Neural progenitor cell (in vitro differentiated cells): ENCODE measurements around the gene NELL2. TPM values are rescaled to one million over a fixed set of nuclear protein-coding genes. Genes with fewer than 3 reads are reported as not detected.

Source experiments
- DNase-seq: peaks from one replicate; pipeline ENCODE4 v3.0.0-alpha.2; 2016; ENCODE audit warnings: low spot score
- H2AFZ ChIP-seq: fragments of 200-600 bp; sonication (generic); replicated peaks from 2 replicates; pipeline ENCODE4 v1.6.1; 2016; ENCODE audit warnings: antibody characterized with exemption
- H3F3A ChIP-seq: fragments of 200-600 bp; sonication (generic); 2 replicates; pipeline ENCODE4 v1.6.1; 2016; ENCODE audit warnings: antibody characterized with exemption, low read depth
- H3K27ac ChIP-seq: fragments of 200-600 bp; sonication (generic); 2 replicates; pipeline ENCODE4 v1.5.1; 2016; ENCODE audit warnings: mild to moderate bottlenecking
- H3K27me3 ChIP-seq: fragments of 200-600 bp; sonication (generic); 2 replicates; pipeline ENCODE4 v1.6.1; 2016; ENCODE audit warnings: mild to moderate bottlenecking, moderate library complexity
- H3K36me3 ChIP-seq: fragments of 200-600 bp; sonication (generic); 2 replicates; pipeline ENCODE4 v1.5.1; 2016
- H3K4me1 ChIP-seq: fragments of 200-600 bp; sonication (generic); 2 replicates; pipeline ENCODE4 v1.6.1; 2016; ENCODE audit warnings: mixed run types
- H3K4me2 ChIP-seq: fragments of 200-600 bp; sonication (generic); 2 replicates; pipeline ENCODE4 v1.6.1; 2016
- H3K4me3 ChIP-seq: fragments of 200-600 bp; sonication (generic); 2 replicates; pipeline ENCODE4 v1.5.1; 2016
- H3K79me2 ChIP-seq: fragments of 200-600 bp; sonication (generic); 2 replicates; pipeline ENCODE4 v1.6.1; 2016; ENCODE audit warnings: low read depth
- H3K9ac ChIP-seq: fragments of 200-600 bp; sonication (generic); 2 replicates; pipeline ENCODE4 v1.6.1; 2016
- H3K9me3 ChIP-seq: fragments of 200-600 bp; sonication (generic); 2 replicates; pipeline ENCODE4 v1.5.1; 2016; ENCODE audit warnings: low read depth
- H4K20me1 ChIP-seq: fragments of 200-600 bp; sonication (generic); 2 replicates; pipeline ENCODE4 v1.6.1; 2016; ENCODE audit warnings: low read depth
- H3K27ac Mint-ChIP-seq: 3 replicates; pipeline ENCODE4 v1.8.0; 2021; ENCODE audit warnings: mixed read lengths
- H3K27me3 Mint-ChIP-seq: 2 replicates; pipeline ENCODE4 v1.8.0; 2022; ENCODE audit warnings: low read depth, mild to moderate bottlenecking, inconsistent platforms, moderate library complexity, mixed read lengths; ENCODE audit not compliant: insufficient read depth
- H3K36me3 Mint-ChIP-seq: 3 replicates; pipeline ENCODE4 v1.8.0; 2021; ENCODE audit warnings: mixed read lengths
- H3K4me1 Mint-ChIP-seq: 3 replicates; pipeline ENCODE4 v1.8.0; 2021; ENCODE audit warnings: mixed read lengths
- H3K4me3 Mint-ChIP-seq: 3 replicates; pipeline ENCODE4 v1.8.0; 2021; ENCODE audit warnings: mild to moderate bottlenecking, moderate library complexity, mixed read lengths
- H3K9me3 Mint-ChIP-seq: 3 replicates; pipeline ENCODE4 v1.8.0; 2020; ENCODE audit warnings: mixed read lengths
- CTCF ChIP-seq: fragments of 200-600 bp; sonication (generic); IDR thresholded peaks from 2 replicates; pipeline ENCODE4 v1.5.1; 2017; ENCODE audit warnings: antibody characterized with exemption, mild to moderate bottlenecking
- EZH2 ChIP-seq: fragments of 200-600 bp; sonication (generic); IDR thresholded peaks from 2 replicates; pipeline ENCODE4 v1.6.1; 2017; ENCODE audit warnings: antibody characterized with exemption, mild to moderate bottlenecking, moderate library complexity
- EZH2phosphoT487 ChIP-seq: fragments of 200-600 bp; sonication (generic); IDR thresholded peaks from 2 replicates; pipeline ENCODE4 v1.6.1; 2017; ENCODE audit warnings: antibody characterized with exemption
- total RNA-seq: library from RNA; depleted of rRNA; stranded (reverse); fragments of >200 nt; gene quantifications from 2 replicates; pipeline ENCODE4 v1.2.3, GENCODE V29; 2015; ENCODE audit warnings: low replicate concordance

Gene NELL2
- total RNA-seq, 1 donor from 2014 or later: 398 TPM

GRCh38 chr12:44697511-44697910, 178.6 kb downstream of the NELL2 start:
- Histone ChIP-seq H3K27me3 (no peaks in the 10 kb centered on the region), H3K4me2 (no peak overlapping the region), H3K27ac (no peak overlapping the region), H3K36me3 (no peaks in the 10 kb centered on the region), H3K4me1 (peaks cover 15% of the 10 kb centered on the region), H3K9ac (no peak overlapping the region), H4K20me1 (no peaks in the 10 kb centered on the region), H2AFZ (no peak overlapping the region), H3F3A (no peaks in the 10 kb centered on the region), H3K79me2 (no peaks in the 10 kb centered on the region), H3K4me3 (no peak overlapping the region), H3K9me3 (peaks cover 2% of the 10 kb centered on the region)
- Mint-ChIP-seq H3K9me3 (no peaks in the 10 kb centered on the region), H3K27me3 (no peaks in the 10 kb centered on the region), H3K4me3 (no peak overlapping the region), H3K4me1 (no peaks in the 10 kb centered on the region), H3K36me3 (peaks cover 36% of the 10 kb centered on the region), H3K27ac (no peak overlapping the region)
- no peak for TF ChIP-seq CTCF
- TF ChIP-seq EZH2phosphoT487: no peak
- no peak for TF ChIP-seq EZH2
- no peak for DNase-seq

- Mint-ChIP-seq H3K27me3 (no peaks in the 10 kb centered on the region), H3K36me3 (peaks cover 35% of the 10 kb centered on the region), H3K9me3 (no peaks in the 10 kb centered on the region), H3K4me1 (no peaks in the 10 kb centered on the region), H3K4me3 (no peak overlapping the region), H3K27ac (no peak overlapping the region)
- Histone ChIP-seq H3K79me2 (no peaks in the 10 kb centered on the region), H3K27ac (no peak overlapping the region), H3K9me3 (peaks cover 2% of the 10 kb centered on the region), H3K27me3 (no peaks in the 10 kb centered on the region), H2AFZ (no peak overlapping the region), H3K4me1 (peaks cover 15% of the 10 kb centered on the region), H3F3A (no peaks in the 10 kb centered on the region), H4K20me1 (no peaks in the 10 kb centered on the region), H3K9ac (no peak overlapping the region), H3K4me3 (no peak overlapping the region), H3K36me3 (no peaks in the 10 kb centered on the region), H3K4me2 (no peak overlapping the region)
- DNase-seq: no peak
- TF ChIP-seq EZH2phosphoT487 (no peak), CTCF (no peak), EZH2 (no peak)
Observed at GRCh38 chr12:44696542-44696941, 179.6 kb downstream of the NELL2 start.

- Mint-ChIP-seq H3K4me1 (no peaks in the 10 kb centered on the region), H3K36me3 (peaks cover 33% of the 10 kb centered on the region), H3K27ac (no peak overlapping the region), H3K9me3 (no peaks in the 10 kb centered on the region), H3K27me3 (no peaks in the 10 kb centered on the region), H3K4me3 (no peak overlapping the region)
- TF ChIP-seq EZH2 (no peak), CTCF (no peak), EZH2phosphoT487 (no peak)
- H3K4me2 ChIP-seq: no peak overlapping the region
- no peaks in the 10 kb centered on the region for H3K79me2 ChIP-seq
- peaks cover 15% of the 10 kb centered on the region for H3K4me1 ChIP-seq
- H3K36me3 ChIP-seq: no peaks in the 10 kb centered on the region
- H3K27me3 ChIP-seq: no peaks in the 10 kb centered on the region
- no peak overlapping the region for H3K27ac ChIP-seq
- no peak for DNase-seq
- no peak overlapping the region for H2AFZ ChIP-seq
- no peaks in the 10 kb centered on the region for H4K20me1 ChIP-seq
- H3F3A ChIP-seq: no peaks in the 10 kb centered on the region
- no peak overlapping the region for H3K9ac ChIP-seq
- peaks cover 2% of the 10 kb centered on the region for H3K9me3 ChIP-seq
- H3K4me3 ChIP-seq: no peak overlapping the region
Observed at GRCh38 chr12:44694017-44694416, 182.1 kb downstream of the NELL2 start.
